Uterus (tissue), 4 donors: Measurements from ENCODE around the gene ZNF563. TPM values are rescaled to one million over a fixed set of nuclear protein-coding genes. Genes with fewer than 3 reads are reported as not detected.

Experiments used
- small RNA-seq: library from RNA; depleted of rRNA; stranded (forward); fragments of <200 nt; gene quantifications from one replicate; pipeline ENCODE3, GENCODE V24; 2016
- total RNA-seq, 4 donors: library from RNA; depleted of rRNA in 3 of 4; stranded (reverse); fragments of >200 nt in 3 of 4; gene quantifications; one replicate each; pipeline versions ENCODE4 v1.1.0 to v1.2.4, GENCODE V29; 2014 to 2023
- donor health status: DM: yes; HTN: yes; CAD: no.

Gene ZNF563
- total RNA-seq, 4 donors from 2014 or later, result 6.4 to 9.7 (median 7.9) TPM

Small RNA genes within 50 kb of the gene (small RNA-seq; reads per million reads assigned to genes)
- not detected for gene RPS29P23

Other genes with a start within 250 kb of the ZNF563 start
- 10 to 100 TPM in 1 of 4 donors, 1 to 10 TPM in 1, not detected in 2; 5.0 to 15.7 TPM for gene ZNF20, start 193.3 kb downstream of the ZNF563 start, total RNA-seq
- gene ZNF625, start 176.9 kb downstream of the ZNF563 start, total RNA-seq, result 10 to 100 TPM in 2 of 4 donors, 1 to 10 TPM in 2; 4.4 to 34.8 (median 10.1) TPM
- gene ZNF136, start 170.5 kb downstream of the ZNF563 start, total RNA-seq, result 10 to 100 TPM in 2 of 4 donors, 1 to 10 TPM in 2; 2.1 to 31.7 (median 13.0) TPM
- 10 to 100 TPM in 2 of 4 donors, 1 to 10 TPM in 2; 5.0 to 29.7 (median 15.2) TPM for gene ZNF44, start 38.8 kb downstream of the ZNF563 start, total RNA-seq
- gene ZNF442, start 32.0 kb upstream of the ZNF563 start, total RNA-seq, result 10 to 100 TPM in 2 of 4 donors, 1 to 10 TPM in 2; 5.0 to 15.4 (median 9.5) TPM
- 10 to 100 TPM; 10.3 to 12.9 (median 12.0) TPM for gene ZNF799, start 67.6 kb upstream of the ZNF563 start, total RNA-seq
- gene ZNF443, start 107.4 kb upstream of the ZNF563 start, total RNA-seq, result 10 to 100 TPM in 1 of 4 donors, 1 to 10 TPM in 3; 5.3 to 15.4 (median 8.4) TPM
- 10 to 100 TPM in 1 of 4 donors, 1 to 10 TPM in 3; 5.0 to 20.8 (median 6.9) TPM for gene ZNF709, start 151.2 kb upstream of the ZNF563 start, total RNA-seq
- gene ZNF564, start 217.8 kb upstream of the ZNF563 start, total RNA-seq, result 10 to 100 TPM in 3 of 4 donors, under 1 TPM in 1; 0.88 to 28.1 (median 21.9) TPM